ENCODE results near the gene SLC5A10.

Gene SLC5A10

DNA sequence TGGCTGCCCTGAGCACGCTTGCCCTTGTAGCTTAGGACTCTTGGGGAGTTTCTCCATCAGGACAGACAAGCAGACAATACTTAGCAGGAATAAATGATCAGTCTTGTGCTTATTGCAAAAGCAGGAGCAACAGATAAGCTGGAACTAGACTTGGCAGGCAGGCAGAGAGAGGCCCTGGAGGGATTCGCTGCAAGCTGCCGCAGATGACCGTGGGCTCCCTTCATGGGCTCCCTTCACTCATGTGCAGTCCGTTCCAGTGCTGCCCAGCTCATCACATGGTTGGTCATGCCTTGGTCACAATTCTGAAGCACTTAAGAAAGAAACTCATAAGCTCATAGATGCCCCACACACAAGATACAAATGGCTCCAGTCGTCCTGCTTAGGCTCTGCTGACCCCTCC is 2.4 kb upstream of the SLC5A10 start:
- H3K4me3 ChIP-seq (ENCODE audit: low read depth, low read length, poor library complexity, severe bottlenecking), result no peak overlapping the region
- H3K27me3 ChIP-seq (ENCODE audit: insufficient read depth, low read length), result no peaks in the 10 kb centered on the region; the same call in 1 of the 2 replicates
- H3F3A ChIP-seq (ENCODE audit: insufficient read depth, low read length), result no peaks in the 10 kb centered on the region
- H3K9me3 ChIP-seq (ENCODE audit: low read length), result no peaks in the 10 kb centered on the region
- H3K27ac ChIP-seq (ENCODE audit: low read depth, low read length, poor library complexity, severe bottlenecking), result no peak overlapping the region
- H3K9me2 ChIP-seq (ENCODE audit: low read depth, low read length), result no peaks in the 10 kb centered on the region
- H3K4me2 ChIP-seq (ENCODE audit: low read length), result no peak overlapping the region
- H3K36me3 ChIP-seq (ENCODE audit: insufficient read depth, low read length), result no peaks in the 10 kb centered on the region
- no peak for TF ChIP-seq EZH2 (IDR thresholded peaks at IDR 0.05; ENCODE audit: borderline replicate concordance, low read length)
- TF ChIP-seq, protein P1, sequence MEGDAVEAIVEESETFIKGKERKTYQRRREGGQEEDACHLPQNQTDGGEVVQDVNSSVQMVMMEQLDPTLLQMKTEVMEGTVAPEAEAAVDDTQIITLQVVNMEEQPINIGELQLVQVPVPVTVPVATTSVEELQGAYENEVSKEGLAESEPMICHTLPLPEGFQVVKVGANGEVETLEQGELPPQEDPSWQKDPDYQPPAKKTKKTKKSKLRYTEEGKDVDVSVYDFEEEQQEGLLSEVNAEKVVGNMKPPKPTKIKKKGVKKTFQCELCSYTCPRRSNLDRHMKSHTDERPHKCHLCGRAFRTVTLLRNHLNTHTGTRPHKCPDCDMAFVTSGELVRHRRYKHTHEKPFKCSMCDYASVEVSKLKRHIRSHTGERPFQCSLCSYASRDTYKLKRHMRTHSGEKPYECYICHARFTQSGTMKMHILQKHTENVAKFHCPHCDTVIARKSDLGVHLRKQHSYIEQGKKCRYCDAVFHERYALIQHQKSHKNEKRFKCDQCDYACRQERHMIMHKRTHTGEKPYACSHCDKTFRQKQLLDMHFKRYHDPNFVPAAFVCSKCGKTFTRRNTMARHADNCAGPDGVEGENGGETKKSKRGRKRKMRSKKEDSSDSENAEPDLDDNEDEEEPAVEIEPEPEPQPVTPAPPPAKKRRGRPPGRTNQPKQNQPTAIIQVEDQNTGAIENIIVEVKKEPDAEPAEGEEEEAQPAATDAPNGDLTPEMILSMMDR (IDR thresholded peaks at IDR 0.05; ENCODE audit: low read length), result no peak
- no peak overlapping the region for H2AFZ ChIP-seq (ENCODE audit: low read length)
- peaks cover 8% of the 10 kb centered on the region for H3K4me1 ChIP-seq (ENCODE audit: insufficient read depth, low read length, severe bottlenecking)
- H4K20me1 ChIP-seq (ENCODE audit: insufficient read depth, low read length), result no peaks in the 10 kb centered on the region
- H3K9ac ChIP-seq (ENCODE audit: low read length), result no peak overlapping the region
- no peaks in the 10 kb centered on the region for H3K79me2 ChIP-seq (ENCODE audit: insufficient read depth, low read length)

DNA sequence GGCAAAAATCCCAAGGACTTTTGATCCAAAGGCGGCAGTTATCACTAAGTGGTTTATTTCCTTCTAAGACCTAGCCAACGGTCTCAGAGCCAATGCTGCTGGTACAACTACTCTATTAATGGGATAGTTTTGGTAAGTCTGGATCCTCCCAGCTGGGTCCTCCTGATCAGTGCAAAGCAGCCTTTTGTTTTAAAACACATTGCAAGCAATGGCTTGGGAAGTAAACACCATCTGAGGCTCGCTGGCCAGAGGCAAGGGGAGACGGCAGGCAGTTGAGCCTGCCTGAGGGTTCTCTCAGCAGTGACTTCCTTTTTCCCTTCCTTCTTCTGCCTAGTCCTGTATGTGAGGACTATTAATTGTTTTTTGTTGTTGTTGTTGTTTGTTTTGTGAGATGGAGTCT is 1.6 kb upstream of the SLC5A10 start:
- Histone ChIP-seq H3F3A (ENCODE audit: insufficient read depth, low read length) (no peaks in the 10 kb centered on the region), H3K4me1 (ENCODE audit: insufficient read depth, low read length, severe bottlenecking) (no peaks in the 10 kb centered on the region), H3K27ac (ENCODE audit: low read depth, low read length, poor library complexity, severe bottlenecking) (no peak overlapping the region), H2AFZ (ENCODE audit: low read length) (no peak overlapping the region), H3K27me3 (ENCODE audit: insufficient read depth, low read length) (no peaks in the 10 kb centered on the region; the same call in 1 of the 2 replicates), H3K9me2 (ENCODE audit: low read depth, low read length) (no peaks in the 10 kb centered on the region), H3K4me3 (ENCODE audit: low read depth, low read length, poor library complexity, severe bottlenecking) (no peak overlapping the region), H4K20me1 (ENCODE audit: insufficient read depth, low read length) (no peaks in the 10 kb centered on the region), H3K4me2 (ENCODE audit: low read length) (no peak overlapping the region), H3K79me2 (ENCODE audit: insufficient read depth, low read length) (no peaks in the 10 kb centered on the region), H3K9me3 (ENCODE audit: low read length) (no peaks in the 10 kb centered on the region), H3K9ac (ENCODE audit: low read length) (no peak overlapping the region), H3K36me3 (ENCODE audit: insufficient read depth, low read length) (no peaks in the 10 kb centered on the region)
- TF ChIP-seq, protein P1 (IDR thresholded peaks at IDR 0.05; ENCODE audit: low read length), result no peak
- no peak for TF ChIP-seq EZH2 (IDR thresholded peaks at IDR 0.05; ENCODE audit: borderline replicate concordance, low read length)

DNA sequence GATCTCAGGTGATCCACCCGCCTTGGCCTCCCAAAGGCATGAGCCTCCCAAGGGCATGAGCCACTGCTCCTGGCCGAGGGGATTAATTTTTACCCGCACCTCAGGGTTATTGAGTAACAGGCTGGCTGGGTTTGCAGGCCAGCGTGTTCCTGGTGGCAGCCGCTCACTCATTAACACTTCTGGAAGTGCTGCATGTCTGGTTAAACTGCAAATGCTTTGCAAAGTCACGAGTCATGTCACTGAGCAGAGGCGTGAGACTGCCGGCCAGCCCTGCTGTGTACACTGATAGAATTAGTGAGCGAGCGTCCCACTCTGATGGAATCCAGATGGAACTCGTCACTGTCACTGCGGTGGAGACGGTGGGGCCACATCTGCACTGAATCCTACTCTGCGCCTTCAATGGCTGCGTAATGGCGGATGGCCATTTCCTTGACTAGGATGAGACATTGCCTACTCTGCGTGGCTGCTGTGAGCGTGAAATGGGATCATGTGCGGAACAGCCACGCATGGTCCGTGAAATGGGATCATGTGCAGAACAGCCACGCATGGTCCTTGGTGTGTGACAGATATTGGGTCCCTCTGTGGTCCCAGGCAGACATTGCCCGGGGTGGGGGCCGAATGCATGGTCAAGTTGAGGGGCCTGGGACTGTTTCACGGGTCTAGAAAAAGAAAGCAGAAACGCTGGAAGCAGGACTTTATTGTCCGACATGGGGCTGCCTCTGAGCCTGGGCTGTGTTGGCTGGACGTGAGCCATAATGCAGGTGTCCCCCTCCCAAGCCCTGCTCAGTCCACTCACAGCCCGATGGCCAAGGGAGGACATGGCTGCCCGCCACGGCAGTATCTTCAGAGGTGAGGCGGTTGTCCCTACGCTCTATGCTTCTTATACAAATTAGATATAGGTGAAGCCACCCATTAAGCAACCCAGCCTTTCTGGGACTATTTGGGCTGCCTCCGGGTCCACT is 740 bp upstream of the SLC5A10 start:
- H3K9ac ChIP-seq (ENCODE audit: low read length), result no peak overlapping the region
- H3K4me1 ChIP-seq (ENCODE audit: insufficient read depth, low read length, severe bottlenecking), result no peaks in the 10 kb centered on the region
- H2AFZ ChIP-seq (ENCODE audit: low read length), result no peak overlapping the region
- no peak overlapping the region for H3K27ac ChIP-seq (ENCODE audit: low read depth, low read length, poor library complexity, severe bottlenecking)
- H4K20me1 ChIP-seq (ENCODE audit: insufficient read depth, low read length), result no peaks in the 10 kb centered on the region
- no peaks in the 10 kb centered on the region; the same call in 1 of the 2 replicates for H3K27me3 ChIP-seq (ENCODE audit: insufficient read depth, low read length)
- no peaks in the 10 kb centered on the region for H3K9me3 ChIP-seq (ENCODE audit: low read length)
- no peaks in the 10 kb centered on the region for H3K79me2 ChIP-seq (ENCODE audit: insufficient read depth, low read length)
- TF ChIP-seq, protein P1 (IDR thresholded peaks at IDR 0.05; ENCODE audit: low read length), result no peak
- TF ChIP-seq EZH2 (IDR thresholded peaks at IDR 0.05; ENCODE audit: borderline replicate concordance, low read length), result no peak
- no peaks in the 10 kb centered on the region for H3K9me2 ChIP-seq (ENCODE audit: low read depth, low read length)
- H3K36me3 ChIP-seq (ENCODE audit: insufficient read depth, low read length), result no peaks in the 10 kb centered on the region
- no peaks in the 10 kb centered on the region for H3F3A ChIP-seq (ENCODE audit: insufficient read depth, low read length)
- no peak overlapping the region for H3K4me3 ChIP-seq (ENCODE audit: low read depth, low read length, poor library complexity, severe bottlenecking)
- H3K4me2 ChIP-seq (ENCODE audit: low read length), result no peak overlapping the region
